Loucy (cell line): ENCODE results near the gene GGACT.

Experiments
- EZH2phosphoT487 ChIP-seq: fragments of 200-600 bp; IDR thresholded peaks from 2 replicates; pipeline ENCODE4 v1.6.1; 2018; ENCODE audit warnings: antibody characterized with exemption, mild to moderate bottlenecking, moderate library complexity, borderline replicate concordance
- TF ChIP-seq, protein P1 (sequence below): fragments of 200-600 bp; sonication (generic); conservative IDR thresholded peaks from 2 replicates; pipeline ENCODE4 v1.5.1; 2014; ENCODE audit warnings: mild to moderate bottlenecking, antibody characterized with exemption, low read length

DNA sequence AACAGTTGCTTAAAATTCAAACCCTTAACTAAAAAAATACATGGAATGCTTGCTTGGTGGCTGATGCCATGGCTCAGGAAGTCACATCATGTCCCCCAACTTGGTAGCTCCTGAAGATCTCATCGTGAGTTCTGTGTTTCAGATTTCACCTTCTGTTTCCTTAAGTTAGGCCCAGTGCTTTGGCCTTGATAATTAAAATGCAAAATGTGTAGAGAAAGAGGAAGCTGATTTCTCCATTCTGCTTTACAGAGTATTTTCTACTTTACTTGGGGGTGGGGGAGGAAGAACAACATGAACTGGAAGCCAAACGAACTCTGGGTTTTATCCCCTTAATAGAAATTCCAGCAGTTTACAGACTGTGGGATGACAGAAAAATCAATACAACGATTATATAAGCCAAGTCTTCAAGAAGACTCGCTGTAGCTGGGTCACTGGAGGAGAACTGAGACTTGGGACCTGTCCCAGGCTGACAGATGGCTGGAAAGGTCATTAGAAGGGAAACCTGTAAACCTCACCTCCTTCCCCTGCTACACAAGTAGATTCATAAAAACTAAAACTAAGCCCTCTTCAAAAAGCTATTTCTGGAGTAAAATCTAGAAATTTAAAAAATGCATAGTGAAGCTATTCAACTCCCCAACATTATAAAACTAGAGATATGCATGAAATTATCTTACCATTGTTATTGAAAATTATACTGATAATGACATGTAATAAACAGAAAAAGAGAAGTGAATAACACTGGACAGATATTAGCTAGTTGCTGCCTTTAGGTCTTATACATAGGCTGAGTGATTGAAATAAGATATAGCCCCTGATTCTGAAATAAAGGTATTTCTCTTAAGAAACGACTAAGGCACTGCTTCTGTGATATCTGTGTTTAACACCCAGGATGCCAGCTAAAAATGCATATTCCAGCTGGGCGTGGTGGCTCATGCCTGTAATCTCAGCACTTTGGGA lies 22.1 kb upstream of the GGACT start:
- TF ChIP-seq, protein P1, sequence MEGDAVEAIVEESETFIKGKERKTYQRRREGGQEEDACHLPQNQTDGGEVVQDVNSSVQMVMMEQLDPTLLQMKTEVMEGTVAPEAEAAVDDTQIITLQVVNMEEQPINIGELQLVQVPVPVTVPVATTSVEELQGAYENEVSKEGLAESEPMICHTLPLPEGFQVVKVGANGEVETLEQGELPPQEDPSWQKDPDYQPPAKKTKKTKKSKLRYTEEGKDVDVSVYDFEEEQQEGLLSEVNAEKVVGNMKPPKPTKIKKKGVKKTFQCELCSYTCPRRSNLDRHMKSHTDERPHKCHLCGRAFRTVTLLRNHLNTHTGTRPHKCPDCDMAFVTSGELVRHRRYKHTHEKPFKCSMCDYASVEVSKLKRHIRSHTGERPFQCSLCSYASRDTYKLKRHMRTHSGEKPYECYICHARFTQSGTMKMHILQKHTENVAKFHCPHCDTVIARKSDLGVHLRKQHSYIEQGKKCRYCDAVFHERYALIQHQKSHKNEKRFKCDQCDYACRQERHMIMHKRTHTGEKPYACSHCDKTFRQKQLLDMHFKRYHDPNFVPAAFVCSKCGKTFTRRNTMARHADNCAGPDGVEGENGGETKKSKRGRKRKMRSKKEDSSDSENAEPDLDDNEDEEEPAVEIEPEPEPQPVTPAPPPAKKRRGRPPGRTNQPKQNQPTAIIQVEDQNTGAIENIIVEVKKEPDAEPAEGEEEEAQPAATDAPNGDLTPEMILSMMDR, result no peak
- TF ChIP-seq EZH2phosphoT487, result no peak
